IMR-90 (cell line): ENCODE measurements around the gene AOPEP. TPM values are rescaled to one million over a fixed set of nuclear protein-coding genes. Genes with fewer than 3 reads are reported as not detected.
A peak's percentile ranks its signal among the peaks of the same experiment; 100 is the strongest.

Source experiments
- ATAC-seq: fragments of 200-7000 bp; cut with Tn5 transposase; 2 replicates; pipeline ENCODE4 v1.9.1; 2020; ENCODE audit warnings: low read depth, mild to moderate bottlenecking, moderate library complexity
- BruUV-seq: library from RNA; stranded (reverse); fragments of 400-500 nt; replicated peaks from 2 replicates; lab custom pipeline; 2021; lab: Mats Ljungman, UMichigan
- CTCF ChIA-PET: fragments of 300-600 bp; formaldehyde crosslinking; extraction: SDS; loops from one replicate; lab custom pipeline; 2021; ENCODE audit warnings: antibody characterized with exemption; lab: Yijun Ruan, JAX
- POLR2A ChIA-PET: fragments of 300-600 bp; sonication (Branson Sonifier 250); formaldehyde crosslinking; loops from one replicate; lab custom pipeline; 2022; ENCODE audit warnings: antibody characterized with exemption; ENCODE audit not compliant: unreplicated experiment; lab: Charles Lee
- DNase-seq: peaks from one replicate; pipeline ENCODE4 v3.0.0; 2013
- H2AFZ ChIP-seq: replicated peaks from 2 replicates; pipeline ENCODE3; 2013; ENCODE audit warnings: low read length, mild to moderate bottlenecking; ENCODE audit not compliant: poor library complexity
- H2AK5ac ChIP-seq: 2 replicates; pipeline ENCODE4 v1.6.1; 2013; ENCODE audit warnings: low read depth, low read length, inconsistent platforms
- H2AK9ac ChIP-seq: replicated peaks from 2 replicates; pipeline ENCODE3; 2013; ENCODE audit warnings: mild to moderate bottlenecking, low read depth, low read length, moderate library complexity; ENCODE audit not compliant: poor library complexity
- H2BK120ac ChIP-seq: 2 replicates; pipeline ENCODE4 v1.6.1; 2013; ENCODE audit warnings: low read depth, low read length, inconsistent platforms
- H2BK15ac ChIP-seq: 3 replicates; pipeline ENCODE4 v1.6.1; 2013; ENCODE audit warnings: low read depth, low read length, inconsistent platforms
- H2BK20ac ChIP-seq: 2 replicates; pipeline ENCODE4 v1.6.1; 2013; ENCODE audit warnings: low read depth, mild to moderate bottlenecking, inconsistent platforms, low read length, moderate library complexity
- H2BK5ac ChIP-seq: 2 replicates; pipeline ENCODE4 v1.6.1; 2013; ENCODE audit warnings: mild to moderate bottlenecking, low read depth, low read length, inconsistent platforms; ENCODE audit not compliant: poor library complexity, severe bottlenecking
- H3K14ac ChIP-seq: replicated peaks from 2 replicates; pipeline ENCODE4 v1.6.1; 2013; ENCODE audit warnings: low read depth, low read length, inconsistent platforms
- H3K18ac ChIP-seq: 2 replicates; pipeline ENCODE4 v1.6.1; 2013; ENCODE audit warnings: low read depth, low read length, control low read depth
- H3K23ac ChIP-seq: 2 replicates; pipeline ENCODE4 v1.6.1; 2013; ENCODE audit warnings: low read depth, low read length, inconsistent platforms
- H3K27ac ChIP-seq: 2 replicates; pipeline ENCODE4 v1.5.1; 2013; ENCODE audit warnings: mild to moderate bottlenecking, control low read depth, low read length; ENCODE audit not compliant: insufficient read depth
- H3K27me3 ChIP-seq: 2 replicates; pipeline ENCODE4 v1.6.1; 2013; ENCODE audit warnings: low read length; ENCODE audit not compliant: control insufficient read depth, insufficient read depth
- H3K36me3 ChIP-seq: 2 replicates; pipeline ENCODE4 v1.6.1; 2013; ENCODE audit warnings: low read length, mixed read lengths; ENCODE audit not compliant: control insufficient read depth, insufficient read depth
- H3K4ac ChIP-seq: 2 replicates; pipeline ENCODE4 v1.6.1; 2013; ENCODE audit warnings: low read depth, low read length, inconsistent platforms
- H3K4me1 ChIP-seq: 2 replicates; pipeline ENCODE4 v1.6.1; 2013; ENCODE audit warnings: low read length, mixed read lengths; ENCODE audit not compliant: control insufficient read depth, insufficient read depth
- H3K4me2 ChIP-seq: 2 replicates; pipeline ENCODE4 v1.6.1; 2013; ENCODE audit warnings: low read depth, mild to moderate bottlenecking, control low read depth, low read length, moderate library complexity
- H3K4me3 ChIP-seq: 2 replicates; pipeline ENCODE4 v1.5.1; 2013; ENCODE audit warnings: low read depth, mild to moderate bottlenecking, control low read depth, low read length, moderate library complexity; ENCODE audit not compliant: insufficient read depth
- H3K56ac ChIP-seq: 2 replicates; pipeline ENCODE4 v1.6.1; 2013; ENCODE audit warnings: low read length, inconsistent platforms; ENCODE audit not compliant: insufficient read depth; ENCODE audit errors: extremely low read depth
- H3K79me1 ChIP-seq, 2 experiments: 2 replicates each; pipeline ENCODE4 v1.6.1; 2013; ENCODE audit warnings: low read length in 2 of 2, inconsistent platforms in 1 of 2, low read depth in 1 of 2
- H3K9ac ChIP-seq: 2 replicates; pipeline ENCODE4 v1.6.1; 2013; ENCODE audit warnings: low read depth, low read length, control low read depth
- H3K9me1 ChIP-seq: 2 replicates; pipeline ENCODE4 v1.6.1; 2013; ENCODE audit warnings: low read length, inconsistent platforms; ENCODE audit not compliant: insufficient read depth
- H3K9me3 ChIP-seq: 2 replicates; pipeline ENCODE4 v1.6.1; 2013; ENCODE audit warnings: low read length; ENCODE audit not compliant: control insufficient read depth, insufficient read depth
- H4K20me1 ChIP-seq: 2 replicates; pipeline ENCODE4 v1.6.1; 2013; ENCODE audit warnings: low read length, inconsistent platforms; ENCODE audit not compliant: insufficient read depth
- H4K5ac ChIP-seq: 2 replicates; pipeline ENCODE4 v1.6.1; 2013; ENCODE audit warnings: mild to moderate bottlenecking, low read depth, low read length, control low read depth
- H4K8ac ChIP-seq, 2 experiments: 2 replicates each; pipeline ENCODE4 v1.6.1; 2013; ENCODE audit warnings: low read depth in 2 of 2, low read length in 2 of 2, control low read depth in 1 of 2, inconsistent platforms in 1 of 2
- H4K91ac ChIP-seq: 2 replicates; pipeline ENCODE4 v1.6.1; 2013; ENCODE audit warnings: low read depth, low read length, inconsistent platforms; ENCODE audit not compliant: insufficient read depth
- CEBPB ChIP-seq: IDR thresholded peaks from 2 replicates; pipeline ENCODE4 v1.6.1; 2012; ENCODE audit warnings: low read depth, low read length, improper control_type of control experiment
- MAFK ChIP-seq: IDR thresholded peaks from 2 replicates; pipeline ENCODE4 v1.6.1; 2012; ENCODE audit warnings: low read depth, low read length, improper control_type of control experiment
- MXI1 ChIP-seq: IDR thresholded peaks from 2 replicates; pipeline ENCODE4 v1.6.1; 2012; ENCODE audit warnings: low read depth, mild to moderate bottlenecking, low read length, moderate library complexity, borderline replicate concordance
- RAD21 ChIP-seq: IDR thresholded peaks from 2 replicates; pipeline ENCODE4 v1.6.1; 2012; ENCODE audit warnings: low read length, improper control_type of control experiment
- WGBS, 2 experiments: methylation state at CpG; one replicate each; pipeline versions ENCODE4 v1.1.5 to v1.1.7; 2013; ENCODE audit warnings: missing lambda C conversion rate in 2 of 2; ENCODE audit not compliant: insufficient read length in 1 of 2; ENCODE audit errors: extremely low coverage in 2 of 2; 5-methylcytosine and 5-hydroxymethylcytosine counted together
- dilution Hi-C: fragments of 300-500 bp; cut with HindIII; formaldehyde crosslinking; loops from one replicate; pipeline ENCODE4 v1.14.3; 2018; ENCODE audit warnings: low sequenced_read_pairs; ENCODE audit not compliant: unreplicated experiment
- in situ Hi-C: fragments of 300-500 bp; cut with MboI; formaldehyde crosslinking; loops from 3 replicates; pipeline ENCODE4 v1.14.3; 2019; ENCODE audit warnings: low sequenced_read_pairs, inconsistent platforms, mixed read lengths
- intact Hi-C: fragments of 100-400 bp; cut with micrococcal nuclease; formaldehyde crosslinking; loops from 2 replicates; pipeline ENCODE4 v1.10.0; 2022
- polyA plus RNA-seq, 3 experiments: library from polyadenylated mRNA; depleted of rRNA; stranded (reverse); fragments of >200 nt; gene quantifications; 2 replicates each; pipeline ENCODE4 v1.2.3, GENCODE V29; 2012; ENCODE audit warnings: low replicate concordance in 1 of 3
- total RNA-seq: library from RNA; depleted of rRNA; stranded (reverse); fragments of >200 nt; gene quantifications from 2 replicates; pipeline ENCODE4 v1.2.3, GENCODE V29; 2012

Gene AOPEP
- total and polyA plus RNA-seq, 2 of the 4 experiments (the other 2 are of a cell fraction), result 34.9 to 38.7 TPM

- in situ Hi-C loops, result no loop called here
These were observed 77.8 kb downstream of the AOPEP start for GRCh38 chr9:94804316-94804715.

More at GRCh38 chr9:94804316-94804715, 77.8 kb downstream of the AOPEP start:
- Histone ChIP-seq H3K4me2 (no peak overlapping the region), H2BK120ac (no peak overlapping the region), H2AK5ac (no peak overlapping the region), H2BK5ac (no peak overlapping the region), H4K20me1 (no peaks in the 10 kb centered on the region; the same call in 1 of the 2 replicates), H4K5ac (no peak overlapping the region), H3K9me1 (peaks cover 12% of the 10 kb centered on the region; the same call in 1 of the 2 replicates), H3K18ac (no peak overlapping the region), H3K4me3 (no peak overlapping the region), H3K23ac (no peak overlapping the region), H3K14ac (no peak overlapping the region), H3K9me3 (no peaks in the 10 kb centered on the region), H3K79me1 (peaks cover 4 to 11% of the 10 kb centered on the region in 2 experiments; a peak in 3 of 4 replicates), H4K8ac (no peak overlapping the region), H3K36me3 (peaks cover 6% of the 10 kb centered on the region), H3K56ac (no peak overlapping the region), H2AK9ac (no peak overlapping the region), H3K4ac (no peak overlapping the region), H3K4me1 (peaks cover 19% of the 10 kb centered on the region), H4K91ac (no peak overlapping the region), H3K27ac (no peak overlapping the region), H3K27me3 (peaks cover 8% of the 10 kb centered on the region), H2AFZ (no peak overlapping the region), H2BK15ac (peak overlapping the region; percentile 19; the same call in 1 of the 3 replicates), H2BK20ac (no peak overlapping the region), H3K9ac (no peak overlapping the region)
- TF ChIP-seq CEBPB (no peak), MXI1 (no peak), RAD21 (no peak), MAFK (no peak)
- dilution Hi-C loops, result no loop called here
- CTCF ChIA-PET, result interaction anchor here (0.8 kb wide), 1 partner anchor 123 kb away, joined by 3 read pairs; no protein-coding TSS in a partner anchor
- 100% methylated on average over 3 of the region's 5 CpGs; no CpG with 5 or more reads in 1 of the 2 experiments for WGBS, 2 experiments
- intact Hi-C loops, result loop anchor here (5.0 kb wide), 1 partner anchor 203 kb away; no protein-coding TSS in a partner anchor
- no TSS peak for BruUV-seq
- DNase-seq (no peak), ATAC-seq (no peak)
- POLR2A ChIA-PET, result no interaction called here
